ENCODE measurements around the gene TMEM127.
"Not testable (repeated sequence)": the region's sequence is repeated elsewhere in the genome, so short reads cannot be mapped to it uniquely, and the experiment has no call there.

TMEM127 gene

GRCh38 chr2:96262306-96262705 lies 3.5 kb downstream of the TMEM127 start:
- no peak for DNase-seq

DNA sequence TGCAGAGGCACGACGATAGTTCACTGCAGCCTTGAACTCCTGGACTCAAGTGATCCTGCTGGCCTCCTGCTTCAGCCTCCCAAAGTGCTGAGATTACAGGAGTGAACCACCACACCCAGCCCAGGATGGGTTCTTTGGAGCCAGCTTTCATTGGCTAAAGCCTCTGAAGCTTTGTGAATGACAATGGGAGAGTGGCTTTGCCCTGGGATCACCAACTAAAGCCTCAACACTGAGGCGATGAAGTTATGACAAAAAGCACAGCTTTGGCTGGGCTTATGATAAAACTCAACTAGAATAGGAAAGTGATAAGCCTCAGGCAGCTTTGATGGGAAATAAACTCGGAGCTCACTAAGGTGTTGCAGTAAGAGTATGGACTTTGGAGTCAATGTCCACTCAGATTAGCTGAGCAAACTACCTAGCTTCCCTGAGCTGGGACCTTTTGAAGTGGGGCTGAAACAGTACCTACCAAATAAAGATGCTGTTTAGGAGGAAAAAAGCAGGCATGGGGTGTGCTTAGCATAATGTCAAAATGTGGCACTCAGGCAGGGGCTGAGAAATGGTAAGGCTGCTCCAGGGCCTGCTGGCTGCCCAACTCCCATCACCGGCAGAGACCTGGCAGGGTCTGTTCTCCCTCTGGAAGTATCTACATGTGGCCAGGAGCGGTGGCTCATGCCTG lies 4.3 kb downstream of the TMEM127 start:
- no peak for DNase-seq

DNA sequence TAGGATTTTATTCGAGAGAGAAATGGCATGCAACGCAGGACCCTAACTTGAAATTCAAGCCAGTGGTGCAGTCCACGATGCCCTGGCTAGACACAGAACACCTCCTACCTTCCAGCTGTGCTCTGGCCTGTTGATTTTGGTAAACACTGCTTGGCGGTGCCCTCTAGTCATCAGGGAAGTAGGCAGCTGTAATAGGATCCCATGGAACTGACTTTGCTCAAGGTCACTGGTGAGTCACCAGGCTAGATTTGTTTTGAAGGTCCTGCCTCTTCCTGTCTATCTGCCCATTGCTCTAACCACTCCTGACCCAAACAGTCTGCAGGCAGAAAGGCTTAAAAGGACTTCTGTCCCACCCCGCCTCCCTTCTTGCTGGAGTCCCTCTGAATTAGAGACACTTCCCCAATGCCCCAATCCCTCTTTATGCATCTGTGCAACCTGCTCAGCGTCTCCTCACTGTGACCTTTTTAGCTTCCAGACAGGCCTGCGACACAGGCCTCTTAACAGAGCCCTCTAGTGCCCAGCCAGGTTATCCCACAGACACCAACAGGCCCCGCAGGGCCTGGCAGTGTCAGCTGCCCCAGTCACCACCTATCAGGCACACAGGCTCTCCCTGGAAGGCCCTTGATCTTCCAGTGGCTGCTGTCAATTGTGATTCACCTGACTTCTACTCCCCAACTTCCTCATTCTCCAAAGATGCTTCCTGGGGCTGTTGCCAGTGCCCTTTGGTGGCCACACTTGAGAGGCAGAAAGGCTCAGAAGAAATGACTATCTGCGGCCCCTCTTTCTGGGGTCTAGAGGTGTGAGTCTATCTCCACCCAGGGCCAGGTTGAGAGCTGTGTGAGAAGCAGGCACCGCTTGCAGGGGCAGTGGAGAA lies 5.2 kb downstream of the TMEM127 start:
- DNase-seq: peak; percentile 29

GRCh38 chr2:96259497-96259921 lies 6.3 kb downstream of the TMEM127 start:
- DNase-seq: no peak

- no peak for DNase-seq
Observed at GRCh38 chr2:96258166-96259022, 7.4 kb downstream of the TMEM127 start.

DNA sequence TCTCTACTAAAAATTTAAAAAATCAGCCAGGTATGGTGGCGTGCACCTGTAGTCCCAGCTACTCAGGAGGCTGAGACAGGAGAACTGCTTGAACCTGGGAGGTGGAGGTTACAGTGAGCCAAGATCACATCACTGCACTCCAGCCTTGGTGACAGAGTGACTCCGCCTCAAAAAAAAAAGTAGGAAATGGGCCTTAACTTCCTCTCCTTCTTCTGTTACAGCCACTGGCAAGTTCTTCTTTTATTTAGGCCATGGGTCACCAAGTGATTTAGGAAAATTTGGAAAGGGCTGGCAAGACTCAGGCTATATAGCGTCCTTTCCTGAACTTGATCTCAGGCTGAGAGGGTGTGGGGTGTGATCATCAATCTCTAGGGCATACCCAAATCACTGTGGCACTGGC lies 8.1 kb downstream of the TMEM127 start:
- not testable (repeated sequence) for DNase-seq

GRCh38 chr2:96256611-96257113 lies 9.1 kb downstream of the TMEM127 start:
- no peak for DNase-seq

DNA sequence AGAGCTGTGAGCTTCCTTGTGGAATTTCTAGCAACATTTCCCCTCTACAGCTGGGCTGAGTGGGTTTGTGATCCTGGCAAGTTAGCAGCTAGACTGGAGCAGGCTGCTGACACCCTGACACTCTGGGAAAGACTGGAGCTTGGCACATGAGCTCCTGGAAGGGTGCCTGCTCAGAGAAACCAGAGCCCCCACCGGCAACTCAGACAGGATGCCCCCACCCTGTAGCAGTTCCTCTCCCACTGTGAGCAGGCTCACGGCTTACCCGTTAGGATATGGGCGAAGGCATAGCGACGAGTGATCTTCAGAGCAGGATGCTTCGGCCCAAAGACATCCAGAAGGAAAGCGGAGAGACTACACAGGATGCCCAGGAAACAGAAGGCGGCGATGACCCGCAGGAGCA lies 11.2 kb downstream of the TMEM127 start:
- no peak for DNase-seq

DNA sequence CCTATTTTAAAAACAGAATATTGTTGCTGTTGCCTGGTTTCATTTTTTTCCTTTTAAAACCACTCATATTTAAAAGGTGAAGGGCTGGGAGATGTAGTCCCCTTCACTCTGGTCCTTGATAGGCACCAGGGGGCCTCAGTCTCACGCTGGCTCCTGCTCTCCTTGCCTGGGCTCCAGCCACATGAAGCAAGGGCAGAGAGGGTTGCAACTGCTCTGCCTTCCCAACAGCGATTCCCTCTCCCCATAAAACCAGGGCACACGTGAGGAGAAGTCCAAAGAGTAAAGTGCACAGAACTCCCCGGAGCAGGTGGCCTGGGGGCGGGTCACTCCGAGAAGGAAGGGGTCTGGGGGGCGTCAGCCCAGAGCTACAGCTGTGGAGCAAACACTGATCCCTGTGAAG lies 12.8 kb downstream of the TMEM127 start:
- DNase-seq: no peak

GRCh38 chr2:96252526-96252925 lies 13.3 kb downstream of the TMEM127 start:
- no peak for DNase-seq

DNA sequence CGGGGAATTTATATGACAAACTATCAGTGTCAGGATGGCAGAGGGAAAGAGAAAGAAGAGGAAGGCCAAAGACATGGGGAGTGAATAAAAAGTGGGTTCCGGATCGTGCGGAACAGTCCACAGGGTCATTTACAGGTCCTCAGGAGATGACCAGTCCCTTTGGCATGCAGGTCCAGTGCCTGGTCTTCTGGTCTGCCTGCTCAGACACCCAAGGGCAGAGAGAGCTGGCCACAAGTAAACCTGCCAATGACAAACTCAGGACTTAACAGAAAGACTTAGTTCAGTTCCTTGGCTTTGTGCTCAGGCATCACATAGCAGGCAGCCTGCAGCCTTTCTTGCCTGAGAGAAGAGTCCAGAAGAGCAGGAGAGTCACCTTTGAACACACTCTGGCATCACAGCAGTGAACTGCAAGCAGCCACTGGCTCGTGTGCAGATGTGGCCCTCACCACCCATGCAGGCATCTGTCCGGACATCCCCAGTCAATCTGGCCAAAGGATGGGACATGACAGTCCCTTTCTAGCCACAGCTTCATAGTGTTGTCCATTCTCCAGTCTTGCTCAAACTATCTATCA lies 14.0 kb downstream of the TMEM127 start:
- no peak for DNase-seq

GRCh38 chr2:96250188-96250587 lies 15.6 kb downstream of the TMEM127 start:
- DNase-seq: no peak

- no peak for DNase-seq
Observed at GRCh38 chr2:96249654-96250053, 16.1 kb downstream of the TMEM127 start.

DNA sequence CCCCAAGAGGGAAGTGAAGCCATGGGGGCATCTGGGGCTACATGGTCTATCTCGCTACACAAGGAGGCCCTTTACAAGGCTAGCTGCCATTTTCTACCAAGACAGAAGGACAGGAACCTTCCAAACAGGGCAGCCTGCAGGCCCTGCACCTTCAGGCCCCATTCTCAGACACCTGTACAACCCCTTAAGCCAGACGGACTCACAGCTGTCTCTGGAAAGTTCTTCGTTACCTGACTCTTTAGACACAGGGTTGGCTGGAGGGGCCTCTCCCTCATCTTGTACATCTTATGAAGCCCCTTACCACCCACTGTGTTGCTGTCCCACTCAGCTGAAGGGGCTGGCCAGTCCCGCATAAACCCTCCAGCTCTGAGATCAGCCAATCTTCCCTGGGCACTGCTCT lies 17.2 kb downstream of the TMEM127 start:
- no peak for DNase-seq

GRCh38 chr2:96247896-96248295 lies 17.9 kb downstream of the TMEM127 start:
- DNase-seq: no peak

DNA sequence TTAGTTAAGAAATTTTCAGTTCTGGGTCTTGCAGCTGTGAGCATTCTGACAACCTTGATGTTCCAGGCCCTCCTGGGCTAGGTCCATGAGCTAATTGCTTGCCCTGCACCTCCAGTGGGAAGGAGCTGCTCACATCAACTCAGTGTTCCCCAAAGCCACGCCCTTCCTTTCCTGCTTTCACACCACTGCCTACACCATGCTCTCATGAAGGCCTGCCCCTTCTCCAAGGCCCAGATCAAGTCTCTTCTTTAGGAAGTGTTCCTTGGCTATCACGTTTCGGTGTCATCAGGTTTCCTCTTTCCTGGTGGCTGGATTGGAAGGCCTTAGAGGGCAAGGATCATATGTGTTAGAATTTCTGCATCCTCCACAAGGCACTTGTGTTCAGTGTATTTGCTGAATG lies 18.8 kb downstream of the TMEM127 start:
- DNase-seq: no peak

GRCh38 chr2:96245609-96246390 lies 20.0 kb downstream of the TMEM127 start:
- no peak for DNase-seq

DNA sequence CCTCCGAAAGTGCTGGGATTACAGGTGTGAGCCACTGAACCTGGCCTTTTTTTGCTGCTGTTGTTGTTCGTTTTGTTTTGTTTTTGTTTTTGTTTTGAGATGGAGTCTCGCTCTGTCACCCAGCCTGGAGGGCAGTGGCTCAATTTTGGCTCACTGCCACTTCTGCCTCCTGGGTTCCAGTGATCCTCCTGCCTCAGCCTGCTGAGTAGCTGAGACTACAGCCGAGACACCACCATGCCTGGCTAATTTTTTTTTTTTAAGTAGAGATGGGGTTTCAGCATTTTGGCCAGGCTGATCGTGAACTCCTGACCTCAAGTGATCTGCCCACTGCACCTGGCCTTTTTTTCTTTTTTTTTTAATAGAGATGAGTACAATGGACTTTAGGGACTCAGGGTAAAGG lies 22.0 kb downstream of the TMEM127 start:
- DNase-seq: no peak

- peak; percentile 62 for DNase-seq
Observed at GRCh38 chr2:96241900-96242611, 23.7 kb downstream of the TMEM127 start.

DNA sequence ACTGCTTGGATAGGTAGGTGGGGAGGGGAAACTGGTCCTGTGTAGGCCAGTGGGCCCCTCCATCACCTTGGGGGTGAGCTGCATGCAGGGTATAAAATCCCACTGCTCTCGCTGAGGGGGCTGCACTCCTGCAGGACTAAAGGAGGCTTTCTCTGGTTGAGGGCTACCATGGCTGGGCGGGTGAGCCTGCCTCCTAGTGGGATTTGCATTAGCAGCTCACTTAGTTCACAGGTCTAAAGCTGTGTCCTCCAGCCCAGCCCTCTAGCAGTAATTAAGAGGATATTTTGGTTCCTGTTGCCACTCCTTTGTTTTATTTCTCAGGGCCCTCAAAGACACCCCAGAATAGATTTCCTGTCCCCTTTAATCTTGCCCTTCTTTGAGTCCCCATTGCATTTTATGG lies 24.6 kb downstream of the TMEM127 start:
- no peak for DNase-seq

DNA sequence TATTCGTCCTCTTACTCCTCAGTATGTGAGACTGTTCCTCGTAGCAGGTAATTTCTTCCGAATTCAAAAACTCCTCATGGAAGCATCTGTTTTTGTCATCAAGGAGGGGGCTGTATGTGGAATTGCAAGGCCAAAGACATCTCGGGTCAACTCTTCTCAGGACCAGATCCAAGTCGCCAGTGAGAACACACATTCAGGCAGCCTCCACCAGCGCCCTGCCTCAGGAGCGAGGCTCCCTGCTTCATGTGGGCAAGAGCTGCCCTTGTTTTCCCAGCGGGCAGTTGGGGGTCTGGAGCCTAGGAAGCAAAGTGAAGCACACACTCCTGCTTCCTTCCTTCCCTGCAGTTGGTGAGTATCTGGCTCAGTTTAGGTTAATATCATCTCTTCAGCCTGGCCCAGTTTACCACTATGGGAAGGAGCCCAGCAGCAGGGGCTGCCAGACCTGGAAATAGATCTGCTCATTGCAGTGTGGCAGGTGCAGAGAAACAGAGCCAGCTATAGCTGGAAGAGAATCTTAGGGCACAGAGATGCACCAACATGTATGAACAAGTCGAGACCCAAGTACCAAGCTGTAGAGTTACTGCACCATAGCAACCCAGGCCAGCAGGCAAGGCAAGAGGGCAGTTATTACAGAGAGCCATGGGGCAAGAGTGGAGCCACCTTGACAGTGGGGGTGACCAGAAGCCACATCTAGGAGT lies 25.3 kb downstream of the TMEM127 start:
- no peak for DNase-seq

Measured in stimulated activated CD4-positive, alpha-beta T cell treated with anti-CD3 and anti-CD28 coated beads, Interleukin-4, amount 100 ng/mL, for 24 hours (primary cell).